HG02973 (cell line): ENCODE data around the gene GSG1L.

Experiments
- ATAC-seq: cut with Tn5 transposase; IDR thresholded peaks from one replicate; pipeline ENCODE4 v1.9.1; 2021; ENCODE audit warnings: moderate library complexity; ENCODE audit not compliant: unreplicated experiment

GSG1L gene

DNA sequence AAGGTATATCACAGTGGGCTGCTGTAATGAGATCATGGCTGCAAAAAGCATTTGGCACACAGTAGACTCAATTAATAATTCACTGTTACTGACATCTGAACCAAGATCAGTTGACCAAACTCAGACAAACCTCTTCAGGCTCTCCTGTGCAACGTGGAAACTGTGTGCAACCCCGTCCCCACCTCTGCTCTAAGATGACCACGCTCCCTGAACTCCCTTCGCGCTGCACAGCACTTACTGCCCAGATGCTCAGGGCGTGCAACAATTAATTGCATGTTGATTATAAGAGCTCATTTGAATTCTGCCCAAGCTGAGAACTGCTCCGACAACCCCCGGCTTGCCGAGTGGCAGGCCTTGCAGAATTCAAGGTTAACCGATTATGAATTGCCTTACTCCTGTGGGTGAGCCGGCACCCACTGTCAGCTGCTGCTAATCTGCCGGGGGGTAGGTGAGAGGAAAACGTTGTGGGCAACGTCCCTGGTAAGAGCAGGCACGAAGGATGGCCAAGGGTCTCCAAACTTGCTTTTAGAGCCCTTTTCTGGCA is 1.3 kb upstream of the GSG1L start:
- ATAC-seq: no peak

DNA sequence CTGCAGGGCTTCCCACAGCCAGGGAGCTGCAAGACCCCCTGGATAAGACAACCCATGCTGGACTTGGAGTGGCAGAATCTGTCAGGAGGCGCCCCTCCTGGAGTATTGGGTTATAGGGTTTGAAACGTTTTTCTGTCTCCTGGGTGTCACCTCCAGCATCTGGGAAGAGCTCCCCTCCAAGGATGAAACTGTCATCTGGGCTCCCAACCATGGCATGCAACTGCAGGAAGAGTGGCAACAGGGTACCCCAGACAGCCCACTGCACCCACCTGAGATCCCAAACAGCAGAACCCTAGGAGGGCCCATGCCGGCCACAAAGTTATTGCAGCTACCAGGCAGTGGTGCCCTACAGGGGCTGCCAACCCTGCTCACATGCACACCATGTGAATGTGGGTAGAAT is 636 bp upstream of the GSG1L start:
- no peak for ATAC-seq

DNA sequence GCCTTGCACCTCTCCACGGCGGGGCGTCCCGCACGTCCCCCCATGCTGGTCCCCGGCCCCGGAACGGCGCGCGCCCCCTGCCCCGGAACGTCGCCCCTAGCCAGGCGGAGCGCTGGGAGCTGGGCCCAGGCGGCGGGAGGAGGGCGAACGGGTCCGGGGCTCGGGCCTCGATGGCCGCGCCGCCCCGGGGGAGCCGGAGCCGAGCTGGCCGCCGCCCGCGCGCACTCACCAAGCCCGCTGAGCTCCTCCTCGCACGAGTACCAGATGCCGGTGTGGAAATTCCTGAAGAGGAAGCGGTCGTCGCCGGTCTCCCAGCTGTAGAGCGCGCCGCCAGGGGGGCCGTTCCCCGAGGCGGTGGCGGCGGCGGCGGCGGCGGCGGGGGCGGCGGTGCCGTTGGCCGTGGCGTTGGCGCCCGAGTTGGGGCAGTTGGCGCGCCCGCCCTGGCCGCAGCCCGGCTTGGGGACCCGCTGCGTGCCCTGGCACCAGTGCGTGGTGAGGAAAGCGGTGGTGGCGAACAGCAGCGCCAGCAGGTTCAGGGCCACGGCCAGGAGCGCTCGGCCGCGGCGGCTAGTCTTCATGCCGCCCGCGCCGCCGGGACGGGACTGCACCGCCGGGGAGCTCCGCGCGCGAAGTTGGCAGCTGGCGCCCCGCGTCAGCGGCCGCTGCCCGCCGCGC is 530 bp downstream of the GSG1L start:
- no peak for ATAC-seq

DNA sequence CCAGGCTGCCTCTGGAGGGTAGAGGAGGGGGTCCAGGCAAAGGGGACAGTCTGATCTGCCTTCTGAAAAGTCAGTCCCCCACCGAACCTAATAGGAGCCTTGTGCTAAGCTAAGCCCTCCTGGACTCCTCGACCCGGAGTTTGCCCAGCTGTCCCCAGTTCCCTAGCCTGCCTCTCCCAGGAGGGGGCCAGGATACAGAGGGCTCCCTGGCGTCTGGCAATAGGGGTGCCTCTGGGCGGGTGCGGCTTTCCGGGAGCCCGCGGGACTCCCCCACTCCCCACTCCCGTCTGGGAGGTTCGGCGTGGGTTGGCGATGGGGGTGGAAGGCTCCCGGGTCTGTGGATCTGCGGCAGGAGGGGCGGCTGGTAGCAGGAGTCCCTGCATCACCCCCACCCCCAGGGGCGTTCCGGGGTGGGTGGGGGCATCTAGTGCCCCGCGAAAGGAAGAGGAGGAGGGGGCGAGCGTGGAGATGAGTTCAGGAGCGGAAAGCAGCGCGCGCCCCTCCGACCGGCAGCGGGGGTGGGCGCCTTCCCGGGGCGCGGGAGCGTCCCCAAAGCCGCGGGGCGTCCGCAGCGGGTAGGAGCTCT is 1.2 kb downstream of the GSG1L start:
- no peak for ATAC-seq

DNA sequence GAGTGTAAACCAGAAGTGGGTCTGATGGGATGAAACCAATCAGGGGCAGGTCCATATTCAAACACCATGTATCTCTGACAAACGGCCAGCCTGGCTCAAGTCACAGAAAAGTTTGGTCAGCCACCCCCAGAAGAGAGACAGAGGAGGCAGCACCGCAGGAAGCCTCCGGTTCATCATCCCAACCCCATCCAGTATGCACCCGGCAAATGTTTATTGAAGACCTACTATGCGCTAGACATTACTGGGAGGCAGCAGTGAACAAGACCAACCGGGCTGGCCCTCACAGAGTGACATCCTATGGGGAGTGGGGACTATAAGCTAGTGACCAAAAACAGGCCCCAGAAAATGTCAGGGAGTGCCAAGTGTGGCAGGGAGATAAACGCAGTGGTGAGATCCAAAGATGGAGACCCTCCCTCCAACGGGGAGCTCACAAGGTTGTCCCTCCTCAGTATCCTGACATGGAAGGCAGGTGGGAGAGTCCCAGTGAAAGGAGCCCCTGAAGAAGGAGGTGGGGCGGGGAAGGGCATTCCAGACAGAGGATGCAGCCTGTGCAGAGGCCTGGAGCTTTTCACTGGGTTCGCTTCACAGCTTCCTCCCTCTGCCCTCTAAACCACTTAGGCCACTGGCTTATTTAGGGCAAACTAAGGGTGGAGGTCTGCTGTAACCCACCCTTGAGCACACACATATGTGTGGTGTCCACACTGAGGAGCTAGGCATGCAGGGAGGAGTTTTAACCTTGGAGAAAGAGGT is 2.0 kb downstream of the GSG1L start:
- ATAC-seq: no peak

DNA sequence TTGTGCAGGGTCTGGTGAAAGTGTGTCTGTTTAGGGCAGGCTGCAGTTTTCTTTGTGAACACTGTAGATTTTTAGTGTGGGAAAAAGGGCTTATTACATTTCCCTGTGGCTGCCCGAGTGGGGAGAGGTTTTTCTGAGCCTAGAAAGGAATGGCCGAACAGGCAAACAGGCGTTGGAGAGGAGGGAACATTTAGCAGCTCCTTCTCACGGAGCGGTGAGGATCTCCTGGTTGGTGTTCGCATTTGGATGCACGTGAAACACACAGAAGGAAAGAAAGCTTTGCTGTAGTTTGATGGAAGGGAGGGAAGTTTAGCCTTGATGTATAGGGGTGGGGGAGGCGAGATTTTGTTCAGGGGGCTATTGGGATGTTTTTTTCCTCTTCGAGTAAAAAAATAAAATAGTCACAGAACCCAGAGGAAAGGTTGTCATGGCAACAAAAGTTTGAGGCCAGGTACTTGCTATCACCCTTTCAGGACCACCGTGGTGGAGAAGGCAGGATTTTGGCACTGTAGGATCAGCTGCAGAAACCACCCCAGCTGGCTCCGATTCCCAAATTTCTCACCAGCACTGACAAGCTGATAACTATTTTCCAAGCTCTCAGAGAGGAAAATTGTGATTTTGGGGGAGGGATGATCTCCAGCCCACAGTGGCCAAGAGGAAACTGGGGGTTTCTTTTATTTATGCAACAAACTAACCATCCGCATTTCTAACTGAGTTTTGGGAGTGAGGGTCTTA is 3.5 kb downstream of the GSG1L start:
- ATAC-seq: no peak

DNA sequence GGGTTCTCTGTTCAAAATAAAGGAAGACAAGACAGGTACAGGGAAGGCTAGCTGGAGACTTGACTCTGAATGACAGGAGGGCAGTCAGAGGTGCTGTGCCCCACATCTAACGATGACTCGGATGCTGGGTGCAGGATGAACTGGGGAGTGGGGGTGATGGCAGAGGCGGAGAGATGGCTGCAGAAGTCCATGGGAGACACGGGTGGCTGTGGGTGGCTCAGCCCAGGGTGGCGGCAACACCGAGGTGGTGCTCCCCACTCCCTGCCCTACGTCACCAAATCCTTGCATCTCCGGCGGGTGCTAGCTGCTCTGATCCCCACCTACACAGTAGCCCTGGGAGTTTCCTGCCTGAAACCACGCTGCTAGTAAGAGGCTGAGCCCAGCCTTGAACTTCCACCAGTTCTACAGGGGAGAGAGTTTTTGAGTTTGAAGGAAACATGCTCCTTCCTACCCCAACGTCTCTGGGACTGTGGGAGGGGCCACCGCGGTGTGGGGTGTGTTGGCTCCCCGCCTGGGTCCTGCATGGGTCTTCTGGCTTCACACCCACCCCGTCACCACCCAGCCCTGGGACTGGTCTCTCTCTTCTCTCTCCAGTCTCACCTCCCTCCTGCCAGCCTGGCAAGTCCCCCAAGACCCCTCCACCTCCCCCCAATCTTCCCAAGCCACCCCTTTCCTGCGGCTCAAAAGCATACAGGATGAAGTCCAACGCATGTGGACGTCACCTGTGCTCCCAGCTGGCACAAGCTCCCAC is 4.5 kb downstream of the GSG1L start:
- no peak for ATAC-seq

DNA sequence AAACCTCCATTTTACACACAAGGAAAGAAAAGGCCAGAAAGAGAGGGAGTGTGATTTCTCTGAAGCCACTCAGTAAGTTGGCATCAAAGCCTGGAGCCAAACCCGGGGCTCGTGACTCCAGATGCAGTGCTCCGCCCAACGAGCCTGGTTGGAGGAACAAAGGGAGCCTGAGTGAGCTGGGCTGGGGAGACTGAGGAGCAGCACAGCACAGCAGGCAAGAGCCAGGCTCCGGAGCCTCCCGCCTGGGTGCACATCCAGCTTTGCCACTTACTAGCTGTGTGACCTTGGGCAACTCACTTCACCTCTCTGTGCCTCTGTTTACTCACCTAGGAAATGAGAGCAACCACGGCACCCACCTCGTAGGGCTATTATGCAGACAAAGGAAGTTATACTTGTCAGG is 5.6 kb downstream of the GSG1L start:
- no peak for ATAC-seq

DNA sequence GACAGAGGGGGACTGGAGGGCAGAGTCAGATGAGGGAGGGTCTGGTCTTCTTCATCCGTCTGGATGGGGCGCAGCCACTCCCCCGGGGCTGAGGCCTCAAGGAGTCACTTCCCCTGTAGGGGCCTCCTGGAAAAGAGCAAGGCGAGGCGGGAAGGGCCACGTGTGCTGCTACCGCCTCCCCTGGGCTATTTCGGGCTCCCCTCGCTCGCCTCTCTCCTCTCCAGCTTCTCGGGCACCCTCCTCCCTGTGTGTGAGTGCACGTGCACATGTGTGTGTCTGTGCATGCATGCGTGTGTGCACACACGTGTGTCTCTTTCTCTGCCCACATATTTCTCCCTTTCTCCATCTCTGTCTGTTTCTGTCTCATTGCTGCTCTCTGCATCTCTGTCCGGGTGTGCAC is 10.1 kb downstream of the GSG1L start:
- ATAC-seq: no peak

DNA sequence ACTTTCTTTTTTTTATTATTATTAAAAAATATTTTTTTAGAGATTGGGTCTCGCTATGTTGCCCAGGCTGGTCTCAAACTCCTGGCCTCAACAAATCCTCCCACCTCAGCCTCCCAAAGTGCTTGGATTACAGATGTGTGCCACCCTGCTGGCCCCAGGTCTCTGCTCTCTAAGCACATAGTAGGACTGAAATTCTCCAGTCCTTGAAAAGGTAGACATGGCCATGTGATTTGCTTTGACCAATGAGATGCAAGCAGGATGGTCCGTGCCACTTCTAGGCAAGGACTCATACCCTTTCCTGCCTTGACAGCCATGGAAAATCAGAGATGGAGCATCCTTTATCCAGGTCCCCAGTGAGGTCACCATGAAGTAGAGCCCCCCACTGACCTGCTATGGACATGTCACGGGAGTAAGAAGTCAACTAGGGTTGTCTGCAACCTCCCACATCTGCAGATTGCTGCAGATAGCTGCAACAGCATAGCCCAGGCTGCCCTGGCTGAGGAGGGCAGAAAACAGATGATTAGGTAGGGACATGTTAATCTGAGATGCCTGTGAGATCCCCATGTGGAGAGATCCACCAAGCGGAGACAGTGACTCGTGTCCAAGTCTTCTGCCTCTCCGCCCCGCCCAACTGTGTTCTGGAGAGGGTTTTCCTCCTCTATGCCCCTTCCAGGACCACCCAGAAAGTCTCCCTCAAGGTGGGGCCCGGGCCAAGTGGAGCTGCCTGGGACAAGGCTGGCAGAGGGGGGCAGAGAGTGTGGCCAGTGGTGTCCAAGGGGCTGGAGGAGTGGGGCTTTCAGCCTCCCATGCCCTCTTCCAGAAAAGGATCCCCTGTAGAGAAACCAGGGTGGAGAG is 11.0 kb downstream of the GSG1L start:
- ATAC-seq: no peak

DNA sequence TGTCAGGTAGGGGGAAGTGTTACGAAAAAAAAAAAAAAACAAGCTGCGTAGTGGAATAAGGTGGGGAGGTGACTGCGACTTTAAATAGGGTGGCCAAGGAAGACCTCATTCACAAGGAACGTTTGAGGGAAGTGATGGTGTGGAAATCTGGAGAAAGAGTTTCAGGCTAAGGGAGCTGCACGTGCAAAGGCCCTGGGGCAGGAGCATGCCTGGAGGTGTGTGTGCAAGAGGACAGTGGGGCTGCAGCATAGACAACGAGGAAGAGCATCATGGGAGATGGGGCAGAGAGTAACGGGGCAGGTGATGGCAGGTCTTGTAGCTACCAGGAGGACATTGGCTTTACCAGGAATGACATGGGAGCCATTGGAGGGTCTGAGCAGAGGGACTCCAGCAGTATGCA is 12.0 kb downstream of the GSG1L start:
- ATAC-seq: no peak

DNA sequence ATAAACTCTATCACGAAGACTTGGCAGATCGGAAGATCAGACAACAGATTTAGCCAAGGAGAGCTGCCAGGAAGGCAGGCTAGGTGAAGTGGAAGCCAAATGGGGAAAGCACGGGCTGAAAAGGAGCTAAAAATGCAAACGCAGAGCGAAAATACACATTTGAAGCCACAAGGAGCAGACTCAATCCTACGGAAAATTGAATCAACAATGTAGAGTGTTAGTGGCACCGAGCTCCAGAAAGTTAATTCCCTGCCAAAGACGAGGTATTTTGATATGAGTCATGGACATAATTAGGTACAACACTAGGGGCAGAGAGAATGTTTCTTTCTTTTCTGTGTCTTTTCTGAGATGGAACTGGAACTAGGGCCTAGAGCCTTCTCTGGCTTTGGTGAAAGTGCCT is 20.7 kb downstream of the GSG1L start:
- ATAC-seq: no peak

DNA sequence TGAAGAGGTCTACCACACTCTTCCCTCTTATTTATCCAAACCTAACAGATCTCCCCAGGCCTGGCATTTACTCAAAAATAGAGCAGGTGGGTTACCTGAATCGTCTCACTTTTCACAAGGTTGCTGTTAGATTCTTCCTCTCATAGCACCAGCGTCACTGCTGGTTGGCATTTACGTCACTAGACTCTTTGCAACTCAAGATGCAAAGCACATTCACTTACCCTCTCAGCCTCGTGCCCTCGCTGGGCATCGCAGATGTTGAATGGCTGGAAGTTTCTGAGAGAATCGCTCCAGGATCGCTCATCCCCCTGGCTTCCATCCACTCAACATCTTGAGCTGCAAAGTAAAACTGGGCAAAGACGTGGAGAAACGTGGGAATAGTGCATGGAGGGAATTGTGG is 21.9 kb downstream of the GSG1L start:
- no peak for ATAC-seq

DNA sequence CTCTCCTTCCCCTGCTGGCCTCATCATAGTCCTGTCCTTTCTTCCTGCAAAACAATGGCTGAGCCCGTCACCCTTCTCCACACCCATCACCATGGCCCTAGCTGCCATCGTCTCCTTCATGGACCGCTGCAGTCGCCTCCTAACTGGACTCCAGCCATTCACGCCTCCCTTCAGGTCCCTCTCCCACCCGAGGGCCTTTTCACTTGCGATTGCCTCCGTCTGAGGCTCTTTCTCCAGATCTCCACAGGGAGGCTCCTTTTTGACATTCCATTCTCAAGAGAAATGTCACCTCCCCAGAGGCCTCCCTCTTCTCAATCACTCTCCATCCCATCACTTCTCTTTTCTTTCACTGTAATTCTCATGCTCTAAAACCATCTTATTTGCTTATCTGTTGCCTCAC is 23.5 kb downstream of the GSG1L start:
- no peak for ATAC-seq

DNA sequence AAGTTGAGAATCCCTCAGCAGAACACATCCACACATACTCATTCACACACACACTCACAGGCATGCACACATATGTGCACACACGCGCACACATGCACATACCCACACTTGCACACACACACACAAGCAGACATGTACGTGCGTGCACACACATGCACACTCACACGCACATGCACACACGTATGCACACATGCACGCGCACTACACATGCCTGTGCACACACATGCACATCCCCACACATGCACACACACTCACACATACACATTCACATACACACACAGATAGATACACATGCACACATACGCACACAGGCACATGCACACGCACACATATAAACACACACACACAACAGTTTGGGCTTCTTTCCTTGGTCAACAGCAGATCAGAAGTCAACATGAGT is 24.0 kb downstream of the GSG1L start:
- ATAC-seq: no peak

DNA sequence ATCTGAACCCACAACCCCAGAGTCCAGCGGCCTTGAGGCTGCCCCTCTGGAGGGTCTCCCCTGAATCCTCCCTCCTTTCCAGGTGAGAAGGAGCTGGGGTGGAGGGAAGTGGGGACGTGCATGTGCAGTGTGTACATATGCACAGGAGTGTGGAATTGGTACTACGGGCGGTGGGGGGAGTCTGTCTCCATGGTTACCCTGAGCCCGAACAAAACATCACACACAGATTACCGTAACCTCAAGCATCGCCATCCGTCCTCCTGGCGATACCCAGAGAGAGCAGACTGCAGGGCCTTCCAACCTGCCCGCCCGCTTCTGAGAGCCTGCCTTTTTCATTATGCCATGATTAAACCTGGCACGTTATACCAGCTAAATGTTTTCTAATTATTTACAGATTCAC is 25.1 kb downstream of the GSG1L start:
- no peak for ATAC-seq

DNA sequence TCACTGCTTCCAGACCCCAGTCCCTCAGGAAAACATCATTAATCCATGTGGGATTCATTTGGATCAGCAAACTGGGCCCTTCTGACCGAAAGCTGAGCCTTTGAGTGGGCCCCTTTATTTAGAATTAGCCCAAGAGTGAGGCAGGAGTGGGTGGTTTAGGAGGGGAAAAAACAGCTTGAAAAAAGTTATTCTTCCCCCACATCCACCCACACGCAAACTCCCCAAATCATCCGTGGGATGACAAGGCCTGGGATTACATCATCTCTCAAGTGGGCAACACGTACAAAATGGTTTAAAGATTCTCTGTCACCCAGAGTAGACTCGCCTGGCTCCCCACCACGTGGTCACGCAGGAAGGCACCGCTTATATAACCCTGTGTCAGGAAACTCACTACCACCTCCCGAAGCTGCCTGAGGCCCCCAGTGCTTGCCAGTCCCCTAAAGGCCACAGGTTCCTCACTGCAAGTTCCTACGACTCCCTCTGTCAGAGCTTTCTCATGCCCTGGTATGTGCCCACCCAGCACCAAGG is 27.6 kb downstream of the GSG1L start:
- ATAC-seq: no peak

DNA sequence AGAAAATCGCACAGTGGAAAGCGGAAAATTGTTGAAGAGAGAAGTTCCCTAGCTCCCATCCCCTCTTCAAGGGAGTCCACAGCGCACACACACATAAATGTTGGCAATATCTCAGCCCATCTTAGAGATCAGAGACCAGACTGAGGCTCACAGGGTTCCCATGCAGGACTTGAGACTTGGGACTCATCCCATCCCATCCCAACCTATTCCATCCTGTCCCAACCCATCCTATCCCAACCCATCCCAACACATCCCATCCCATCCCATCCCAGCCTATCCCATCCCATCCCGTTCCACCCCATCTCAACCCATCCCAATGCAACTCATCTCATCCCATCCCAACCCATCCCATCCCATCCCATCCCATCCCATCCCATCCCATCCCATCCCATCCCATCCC is 29.6 kb downstream of the GSG1L start:
- no peak for ATAC-seq

DNA sequence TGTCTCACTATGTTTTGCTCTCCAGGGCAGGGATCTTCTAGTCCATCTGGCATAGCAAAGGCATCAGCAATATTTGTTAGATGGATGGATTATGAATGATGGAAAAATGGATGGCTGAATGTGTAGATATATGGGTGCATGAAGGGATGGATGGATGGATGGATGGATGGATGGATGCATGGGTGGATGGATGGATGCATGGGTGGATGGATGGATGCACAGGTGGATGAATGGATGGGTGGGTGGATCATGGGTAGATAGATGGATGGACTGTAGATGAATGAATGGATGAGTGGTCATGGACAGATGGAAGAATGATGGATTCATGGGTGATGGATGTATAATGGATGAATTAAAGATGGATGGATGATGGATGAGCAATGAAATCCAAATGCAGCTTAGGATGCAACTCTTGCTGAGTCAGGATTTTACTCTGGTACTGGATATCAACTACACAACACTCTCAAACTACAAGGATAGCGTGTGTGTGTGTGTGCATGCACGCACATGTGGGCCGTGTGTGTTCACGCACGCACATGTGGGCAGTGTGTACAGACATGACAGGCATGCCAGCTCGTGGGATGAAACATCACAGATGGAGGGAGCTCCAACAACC is 34.0 kb downstream of the GSG1L start:
- no peak for ATAC-seq
